ENCODE measurements around the gene OAS3. TPM values are rescaled to one million over a fixed set of nuclear protein-coding genes. Genes with fewer than 3 reads are reported as not detected.

OAS3 gene
- total and polyA plus RNA-seq, 10 of the 15 experiments (the other 5 are each of a cell fraction or from before 2014, with no cell fraction given), result 5.1 to 107 (median 18.0) TPM

DNA sequence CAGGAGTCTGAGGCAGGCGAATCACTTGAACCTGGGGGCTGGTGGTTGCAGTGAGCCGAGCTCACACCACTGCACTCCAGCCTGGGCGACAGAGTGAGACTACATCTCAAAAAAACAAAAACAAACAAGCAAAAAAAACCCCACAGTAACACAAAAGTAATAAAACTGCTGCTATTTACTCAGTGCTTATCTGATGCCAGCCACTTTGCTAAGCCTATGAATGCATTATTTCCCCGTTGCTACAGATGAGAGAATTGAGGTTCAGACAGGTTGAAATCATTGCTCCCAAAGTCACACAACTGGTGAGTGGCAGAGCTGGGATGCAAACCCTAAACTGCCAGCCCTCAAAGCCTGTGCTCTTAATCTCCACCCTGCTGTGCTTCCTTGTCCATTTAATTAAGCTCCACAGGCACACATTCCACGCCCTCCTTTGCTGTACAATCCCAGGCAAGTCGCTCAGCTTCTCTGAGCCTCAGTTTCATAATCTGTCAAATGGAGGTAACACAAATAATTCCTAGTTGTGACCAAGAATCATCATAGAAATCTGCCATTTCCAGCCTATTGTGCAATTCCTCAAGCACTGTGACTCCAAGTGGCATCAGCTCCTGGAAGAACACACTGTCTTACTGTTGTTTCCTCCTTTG, 5.7 kb upstream of the OAS3 start:
- no peak overlapping the region for H2AFZ ChIP-seq (ENCODE audit: control insufficient read depth, low read depth, low read length)
- no peaks in the 10 kb centered on the region for H3K36me3 ChIP-seq (ENCODE audit: control insufficient read depth in 2 of 2, insufficient read depth in 2 of 2, low read length in 1 of 2)
- ChIA-PET SMC1A (ENCODE audit: uncharacterized antibody, unreplicated experiment) (interaction anchor here (0.9 to 2.6 kb wide), 4 partner anchors 8 to 32 kb away, joined by 3 to 14 read pairs (median 4); partner anchors contain the start of gene OAS1), RAD21 (ENCODE audit: unreplicated experiment) (interaction anchor here (0.8 kb wide), 1 partner anchor 32 kb away, joined by 4 read pairs; no protein-coding TSS in a partner anchor), CTCF (interaction anchor here (0.9 kb wide), 1 partner anchor 33 kb away, joined by 3 read pairs; no protein-coding TSS in a partner anchor), POLR2A (interaction anchor here (0.9 to 1.5 kb wide), 3 partner anchors 12 to 19 kb away, joined by 3 read pairs; no protein-coding TSS in a partner anchor)
- no TSS peak for BruUV-seq (replicated peaks)
- WGBS (ENCODE audit: insufficient coverage, insufficient replicate concordance, low lambda C conversion rate, missing lambda C conversion rate), result 65% methylated on average over 6 of the region's 6 CpGs
- no peaks in the 10 kb centered on the region for H3K79me2 ChIP-seq (ENCODE audit: control insufficient read depth, insufficient read depth, low read length)
- no peaks in the 10 kb centered on the region; the same call in 2 of the 3 replicates for H3K9me3 ChIP-seq (replicated peaks; ENCODE audit: control insufficient read depth, insufficient read depth, low read length)
- no peak overlapping the region for H3K9ac ChIP-seq (ENCODE audit: control insufficient read depth, insufficient read depth, low read length)
- in situ Hi-C loops (cut with MboI) (no loop called here), intact Hi-C loops (cut with micrococcal nuclease; ENCODE audit: unreplicated experiment) (no loop called here)
- no peak for TF ChIP-seq ZBED1 (IDR thresholded peaks at IDR 0.05; ENCODE audit: borderline replicate concordance)
- TF ChIP-seq, protein P1, sequence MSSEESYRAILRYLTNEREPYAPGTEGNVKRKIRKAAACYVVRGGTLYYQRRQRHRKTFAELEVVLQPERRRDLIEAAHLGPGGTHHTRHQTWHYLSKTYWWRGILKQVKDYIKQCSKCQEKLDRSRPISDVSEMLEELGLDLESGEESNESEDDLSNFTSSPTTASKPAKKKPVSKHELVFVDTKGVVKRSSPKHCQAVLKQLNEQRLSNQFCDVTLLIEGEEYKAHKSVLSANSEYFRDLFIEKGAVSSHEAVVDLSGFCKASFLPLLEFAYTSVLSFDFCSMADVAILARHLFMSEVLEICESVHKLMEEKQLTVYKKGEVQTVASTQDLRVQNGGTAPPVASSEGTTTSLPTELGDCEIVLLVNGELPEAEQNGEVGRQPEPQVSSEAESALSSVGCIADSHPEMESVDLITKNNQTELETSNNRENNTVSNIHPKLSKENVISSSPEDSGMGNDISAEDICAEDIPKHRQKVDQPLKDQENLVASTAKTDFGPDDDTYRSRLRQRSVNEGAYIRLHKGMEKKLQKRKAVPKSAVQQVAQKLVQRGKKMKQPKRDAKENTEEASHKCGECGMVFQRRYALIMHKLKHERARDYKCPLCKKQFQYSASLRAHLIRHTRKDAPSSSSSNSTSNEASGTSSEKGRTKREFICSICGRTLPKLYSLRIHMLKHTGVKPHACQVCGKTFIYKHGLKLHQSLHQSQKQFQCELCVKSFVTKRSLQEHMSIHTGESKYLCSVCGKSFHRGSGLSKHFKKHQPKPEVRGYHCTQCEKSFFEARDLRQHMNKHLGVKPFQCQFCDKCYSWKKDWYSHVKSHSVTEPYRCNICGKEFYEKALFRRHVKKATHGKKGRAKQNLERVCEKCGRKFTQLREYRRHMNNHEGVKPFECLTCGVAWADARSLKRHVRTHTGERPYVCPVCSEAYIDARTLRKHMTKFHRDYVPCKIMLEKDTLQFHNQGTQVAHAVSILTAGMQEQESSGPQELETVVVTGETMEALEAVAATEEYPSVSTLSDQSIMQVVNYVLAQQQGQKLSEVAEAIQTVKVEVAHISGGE (CRISPR knock-in tag; IDR thresholded peaks at IDR 0.05), result no peak
- no peak for TF ChIP-seq SREBF2 (IDR thresholded peaks at IDR 0.05; ENCODE audit: low read length)
- TF ChIP-seq MEF2A (IDR thresholded peaks at IDR 0.05; ENCODE audit: insufficient read depth, low read depth, low read length), result no peak
- no peak for TF ChIP-seq KLF5 (IDR thresholded peaks at IDR 0.05; ENCODE audit: partially characterized antibody)
- no peaks in the 10 kb centered on the region for H4K20me1 ChIP-seq (ENCODE audit: control insufficient read depth, insufficient read depth)
- no peak for FAIRE-seq
- H3K27me3 ChIP-seq (replicated peaks in 1 of 2; ENCODE audit: control insufficient read depth in 2 of 2, insufficient read depth in 2 of 2, low read length in 1 of 2), result no peaks in the 10 kb centered on the region
- DNase-seq (ENCODE audit: low read depth, low spot score), result no peak
- no peak overlapping the region for H3K4me2 ChIP-seq (ENCODE audit: control insufficient read depth, insufficient read depth)
- H3K27ac ChIP-seq (ENCODE audit: control insufficient read depth, insufficient read depth), result no peak overlapping the region
- ATAC-seq, result no peak
- H3K4me3 ChIP-seq, result no peak overlapping the region
- no peaks in the 10 kb centered on the region; the same call in 1 of the 2 replicates for H3K4me1 ChIP-seq (ENCODE audit: control insufficient read depth, insufficient read depth, low read length)
